NCI-H345 treated with DMSO at 0.1 percent for 48 hours (cell line): ENCODE measurements around the gene MAML2.

Source experiments
- DNase-seq: peaks from one replicate; lab custom pipeline; 2025; ENCODE audit not compliant: unreplicated experiment; lab: John Stamatoyannopoulos, UW

The MAML2 gene

DNA sequence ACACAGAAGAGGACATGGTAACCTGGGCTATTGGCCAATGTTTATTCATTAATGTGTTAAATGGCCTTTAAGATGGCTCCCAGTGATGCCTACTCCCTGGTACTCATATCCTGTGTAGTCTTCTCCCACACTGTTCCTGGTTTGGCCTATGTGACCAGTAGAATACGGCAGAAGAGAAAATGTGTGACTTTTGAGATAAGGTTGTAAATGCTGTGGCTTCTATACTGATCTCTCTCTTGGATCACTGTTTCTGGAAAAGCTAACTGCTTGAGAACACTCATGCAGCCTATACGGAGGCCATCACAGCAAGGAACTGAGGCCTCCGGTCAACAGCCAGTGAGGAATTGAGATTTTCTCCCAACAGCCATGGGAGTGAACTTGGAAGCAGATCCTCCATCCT, 24.1 kb downstream of the MAML2 start:
- no peak for DNase-seq

DNA sequence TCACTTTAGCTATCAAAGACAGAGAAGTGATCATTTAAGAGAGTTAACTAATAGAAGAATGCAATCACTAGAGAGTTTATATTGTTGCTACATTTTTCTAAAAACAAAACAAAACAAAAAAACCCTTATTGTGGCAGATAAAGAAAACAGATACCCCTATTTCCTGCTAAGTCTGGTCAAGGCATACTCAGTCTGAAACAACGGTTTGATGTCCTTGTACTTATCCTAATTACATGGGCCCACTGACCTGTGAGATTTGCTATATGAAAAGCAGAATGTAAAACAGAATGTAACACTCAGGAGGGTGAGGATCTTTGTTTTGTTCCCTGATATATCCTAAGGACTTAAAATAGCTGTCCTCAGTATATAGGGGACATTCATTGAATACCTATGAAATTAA, 24.6 kb downstream of the MAML2 start:
- no peak for DNase-seq

DNA sequence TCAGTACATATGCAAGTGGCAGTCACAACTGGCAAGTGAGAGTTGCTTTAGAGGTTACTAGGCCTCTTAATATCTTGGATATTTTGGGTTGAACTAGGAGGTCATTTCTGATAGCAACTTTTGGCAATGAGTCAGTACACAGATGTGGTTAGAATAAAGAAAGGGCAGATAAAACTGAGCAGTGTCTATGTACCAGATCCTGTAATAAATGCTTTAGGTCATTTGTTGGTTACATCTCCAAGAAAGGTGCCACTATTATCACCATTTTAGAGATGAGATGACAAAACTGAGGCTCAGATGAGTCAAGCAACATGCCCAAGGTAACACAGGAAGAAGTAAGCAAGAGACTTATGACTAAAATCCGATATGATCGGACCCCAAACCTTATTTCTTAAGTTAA, 25.0 kb downstream of the MAML2 start:
- no peak for DNase-seq

DNA sequence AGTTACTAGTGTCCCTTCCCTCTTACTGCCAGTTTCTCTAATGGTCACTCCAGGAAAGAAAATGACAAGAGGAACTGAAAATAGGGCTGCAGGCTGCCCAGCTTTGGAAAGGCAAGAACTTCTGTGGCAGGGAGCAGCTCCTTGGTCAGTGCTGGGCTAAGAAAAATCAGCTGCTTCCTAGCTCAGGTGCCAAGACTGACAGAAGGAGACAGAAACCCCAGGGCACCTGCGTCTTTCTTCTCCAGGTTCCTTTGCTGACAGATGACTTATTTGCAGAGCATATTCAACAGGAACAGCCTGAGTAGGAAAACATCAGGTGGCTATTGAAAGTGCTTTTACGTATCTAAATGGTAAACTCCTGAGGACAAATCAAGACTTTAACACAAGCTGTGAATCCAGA, 25.4 kb downstream of the MAML2 start:
- no peak for DNase-seq

- DNase-seq = no peak
Observed at GRCh38 chr11:96316869-96317268, 26.1 kb downstream of the MAML2 start.

DNA sequence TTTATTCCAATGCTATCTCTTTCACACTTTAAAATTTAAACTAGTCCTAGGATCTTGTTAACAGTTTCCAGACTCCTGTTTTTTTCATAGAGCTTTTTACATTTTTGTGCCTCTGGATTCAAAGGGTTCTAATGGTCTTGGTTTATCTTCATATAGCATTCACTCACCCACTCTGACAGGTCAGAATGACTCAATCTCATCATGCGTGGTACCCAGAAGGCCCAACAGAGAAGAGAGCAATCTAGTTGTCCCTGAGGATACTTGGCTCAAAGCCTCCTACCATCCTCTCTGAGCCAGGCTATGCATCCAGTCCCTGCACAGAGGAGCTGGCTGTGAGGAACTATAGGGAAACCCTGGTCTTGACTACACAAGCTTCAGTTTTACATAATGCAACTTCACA, 27.5 kb downstream of the MAML2 start:
- no peak for DNase-seq

DNA sequence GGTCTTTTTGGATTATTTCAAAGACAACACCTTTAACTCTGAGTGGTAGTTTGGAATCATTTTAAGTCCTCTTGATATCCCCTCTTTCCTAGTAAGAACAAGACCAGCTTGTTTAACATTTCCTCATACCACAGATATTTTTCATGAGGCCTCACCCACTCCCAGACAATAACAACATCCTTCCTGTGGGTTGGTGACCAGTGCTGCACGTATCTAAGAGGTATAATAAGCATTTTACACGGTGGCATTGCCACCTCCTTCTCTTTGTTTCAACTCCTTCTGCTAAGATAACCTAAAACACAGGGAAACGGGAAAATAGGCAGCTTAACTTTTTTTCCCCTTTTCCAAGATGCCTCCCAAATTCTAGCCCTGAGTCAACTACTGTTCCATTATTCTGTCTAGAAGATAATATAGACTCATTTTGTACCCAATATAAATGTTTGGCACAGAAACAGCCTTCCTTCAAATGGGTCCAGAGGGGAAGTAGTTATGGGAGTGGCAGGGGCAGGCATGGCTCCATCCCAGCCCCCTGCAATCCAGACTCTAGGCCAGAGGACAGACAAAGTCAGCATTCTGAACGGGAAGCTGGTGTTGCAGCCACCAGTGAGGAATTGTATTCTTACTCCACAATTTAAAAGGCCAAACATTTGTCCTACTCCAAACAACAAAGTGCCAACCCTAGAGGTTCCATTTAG, 28.5 kb downstream of the MAML2 start:
- DNase-seq = no peak

GRCh38 chr11:96313163-96313562, 29.8 kb downstream of the MAML2 start:
- no peak for DNase-seq

- no peak for DNase-seq
Observed at GRCh38 chr11:96311120-96311568, 31.9 kb downstream of the MAML2 start.

- DNase-seq = no peak
Observed at GRCh38 chr11:96310236-96310635, 32.8 kb downstream of the MAML2 start.

GRCh38 chr11:96309643-96310017, 33.4 kb downstream of the MAML2 start:
- no peak for DNase-seq

GRCh38 chr11:96309016-96309642, 33.9 kb downstream of the MAML2 start:
- DNase-seq = no peak

- DNase-seq = no peak
Observed at GRCh38 chr11:96307776-96308140, 35.2 kb downstream of the MAML2 start.

DNA sequence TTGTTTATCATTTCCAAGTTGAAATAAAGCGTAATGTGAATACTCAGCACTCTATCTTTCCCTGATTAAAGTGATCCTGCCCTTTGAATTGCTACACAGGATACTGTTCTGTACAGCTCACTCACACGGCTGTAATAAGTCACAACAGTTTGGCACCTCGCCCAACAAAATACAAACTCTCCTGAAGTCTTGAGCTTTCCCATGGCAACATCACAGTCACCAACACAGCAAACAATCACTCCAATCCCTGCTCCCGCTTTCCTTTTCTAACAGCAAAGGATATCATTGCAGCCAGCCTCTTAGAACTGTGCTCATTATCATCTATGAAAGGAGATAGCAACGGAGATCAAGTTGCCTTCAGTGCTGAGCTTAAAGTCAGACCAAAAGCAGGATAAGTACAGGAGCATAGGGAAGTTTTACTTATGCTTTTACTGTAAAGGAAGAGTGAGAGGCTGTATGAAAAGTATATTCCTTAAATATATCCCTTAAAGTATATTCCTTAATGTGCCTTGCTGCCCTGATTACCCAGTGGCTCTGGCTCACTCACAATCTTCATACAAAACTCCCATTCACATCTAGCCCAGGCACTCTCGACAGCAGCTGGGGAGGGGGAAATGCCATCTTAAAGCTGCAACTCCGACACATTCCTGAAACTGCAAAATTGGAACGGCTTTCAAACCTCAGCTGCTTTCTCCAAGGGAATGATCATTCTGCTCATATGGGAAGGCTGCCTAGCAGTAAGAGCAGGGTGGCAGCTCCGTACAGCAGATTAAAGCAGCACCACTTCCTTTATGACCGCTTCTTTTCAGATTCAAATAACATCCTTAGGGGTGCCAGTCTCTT, 35.8 kb downstream of the MAML2 start:
- peak; percentile 67 for DNase-seq

- DNase-seq = no peak
Observed at GRCh38 chr11:96306600-96306932, 36.4 kb downstream of the MAML2 start.

GRCh38 chr11:96306071-96306470, 36.9 kb downstream of the MAML2 start:
- no peak for DNase-seq

- no peak for DNase-seq
Observed at GRCh38 chr11:96303980-96304379, 39.0 kb downstream of the MAML2 start.

GRCh38 chr11:96303064-96303463, 39.9 kb downstream of the MAML2 start:
- no peak for DNase-seq

GRCh38 chr11:96301818-96302217, 41.2 kb downstream of the MAML2 start:
- DNase-seq = no peak

- DNase-seq = no peak
Observed at GRCh38 chr11:96299155-96299888, 43.7 kb downstream of the MAML2 start.

DNA sequence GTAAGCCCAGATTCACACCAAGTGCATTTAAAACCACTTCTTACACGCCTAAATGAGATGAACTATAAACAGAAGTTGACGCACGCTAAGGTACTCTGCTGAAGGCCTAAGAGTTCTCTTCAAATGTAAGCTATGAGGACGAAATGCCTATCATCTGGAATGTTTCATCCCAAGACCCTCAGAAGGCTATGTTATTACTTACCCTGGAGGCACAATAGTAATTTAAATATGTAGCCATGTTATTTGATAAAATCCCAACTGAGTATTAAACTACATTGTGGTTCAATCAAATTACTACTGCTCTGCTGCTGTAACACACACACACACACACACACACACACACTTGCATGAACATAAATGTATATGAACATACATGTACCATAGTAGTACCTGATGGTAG, 47.6 kb downstream of the MAML2 start:
- DNase-seq = no peak

- no peak for DNase-seq
Observed at GRCh38 chr11:96294289-96294688, 48.7 kb downstream of the MAML2 start.
